Osteoblast (primary cell): ENCODE results near the gene DAB2IP. TPM values are rescaled to one million over a fixed set of nuclear protein-coding genes. Genes with fewer than 3 reads are reported as not detected.

Source experiments
- DNase-seq: peaks from one replicate; pipeline ENCODE4 v3.0.0; 2011; ENCODE audit warnings: low spot score, mixed read lengths; ENCODE audit not compliant: insufficient read length; ENCODE audit errors: missing footprints
- H2AFZ ChIP-seq: 2 replicates; pipeline ENCODE4 v1.6.0; 2011; ENCODE audit warnings: mild to moderate bottlenecking, low read length
- H3K27ac ChIP-seq: 2 replicates; pipeline ENCODE4 v1.5.1; 2011; ENCODE audit warnings: mild to moderate bottlenecking, low read depth, low read length, moderate library complexity
- H3K27me3 ChIP-seq: 2 replicates; pipeline ENCODE4 v1.6.0; 2012; ENCODE audit warnings: mild to moderate bottlenecking, control low read depth, inconsistent platforms, low read length, moderate library complexity; ENCODE audit not compliant: insufficient read depth
- H3K36me3 ChIP-seq: 2 replicates; pipeline ENCODE4 v1.5.1; 2011; ENCODE audit warnings: mild to moderate bottlenecking, low read length, control low read depth, moderate library complexity; ENCODE audit not compliant: insufficient read depth
- H3K4me1 ChIP-seq: 2 replicates; pipeline ENCODE4 v1.5.1; 2011; ENCODE audit warnings: mild to moderate bottlenecking, low read length, control low read depth, moderate library complexity; ENCODE audit not compliant: insufficient read depth
- H3K4me2 ChIP-seq: 2 replicates; pipeline ENCODE4 v1.6.0; 2011; ENCODE audit warnings: mild to moderate bottlenecking, low read length; ENCODE audit not compliant: insufficient read depth
- H3K4me3 ChIP-seq: fragments of 200-600 bp; sonication (generic); 3 replicates; pipeline ENCODE4 v1.5.1; 2012; ENCODE audit warnings: mild to moderate bottlenecking, low read length, inconsistent platforms; ENCODE audit not compliant: insufficient read depth
- H3K79me2 ChIP-seq: 2 replicates; pipeline ENCODE4 v1.6.0; 2012; ENCODE audit warnings: mild to moderate bottlenecking, low read length, control low read depth, inconsistent platforms; ENCODE audit not compliant: insufficient read depth
- H3K9me3 ChIP-seq: 2 replicates; pipeline ENCODE4 v1.5.1; 2011; ENCODE audit warnings: low read depth, low read length, control low read depth
- H4K20me1 ChIP-seq: 2 replicates; pipeline ENCODE4 v1.6.0; 2012; ENCODE audit warnings: mild to moderate bottlenecking, low read length, control low read depth; ENCODE audit not compliant: insufficient read depth
- total RNA-seq: library from RNA; depleted of rRNA; stranded (reverse); fragments of >200 nt; gene quantifications from 2 replicates; pipeline ENCODE4 v1.2.3, GENCODE V29; 2012
- TF ChIP-seq, protein P1 (sequence below): IDR thresholded peaks from 2 replicates; pipeline ENCODE4 v1.5.1; 2011; ENCODE audit warnings: mild to moderate bottlenecking, low read depth, low read length, moderate library complexity; ENCODE audit errors: extremely low read depth

The DAB2IP gene
- total RNA-seq, 1 donor, result 60.8 TPM

DNA sequence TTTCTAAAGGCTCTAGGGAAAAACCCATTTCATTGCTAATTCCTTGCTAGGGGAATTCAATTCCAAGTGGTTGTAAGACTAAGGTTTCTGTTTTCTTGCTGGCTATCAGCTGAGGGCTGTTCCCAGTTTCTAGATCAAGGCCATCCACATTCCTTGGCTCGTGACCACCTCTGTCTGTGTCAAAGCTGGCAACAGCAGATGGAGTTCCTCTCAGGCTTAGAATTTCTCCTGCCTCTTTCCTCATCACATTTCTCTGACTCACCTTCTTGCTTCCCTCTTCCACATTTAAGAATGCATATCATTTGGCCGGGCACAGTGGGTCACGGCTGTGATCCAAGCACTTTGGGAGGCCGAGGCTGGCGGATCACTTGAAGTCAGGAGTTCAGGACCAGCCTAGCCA, 19.0 kb downstream of the DAB2IP start:
- Histone ChIP-seq H3K79me2 (no peaks in the 10 kb centered on the region), H4K20me1 (no peaks in the 10 kb centered on the region), H3K27me3 (peaks cover 9% of the 10 kb centered on the region), H3K4me2 (no peak overlapping the region), H3K9me3 (no peaks in the 10 kb centered on the region), H3K4me1 (no peaks in the 10 kb centered on the region), H3K4me3 (no peak overlapping the region), H3K36me3 (no peaks in the 10 kb centered on the region), H2AFZ (no peak overlapping the region), H3K27ac (no peak overlapping the region)
- TF ChIP-seq, protein P1, sequence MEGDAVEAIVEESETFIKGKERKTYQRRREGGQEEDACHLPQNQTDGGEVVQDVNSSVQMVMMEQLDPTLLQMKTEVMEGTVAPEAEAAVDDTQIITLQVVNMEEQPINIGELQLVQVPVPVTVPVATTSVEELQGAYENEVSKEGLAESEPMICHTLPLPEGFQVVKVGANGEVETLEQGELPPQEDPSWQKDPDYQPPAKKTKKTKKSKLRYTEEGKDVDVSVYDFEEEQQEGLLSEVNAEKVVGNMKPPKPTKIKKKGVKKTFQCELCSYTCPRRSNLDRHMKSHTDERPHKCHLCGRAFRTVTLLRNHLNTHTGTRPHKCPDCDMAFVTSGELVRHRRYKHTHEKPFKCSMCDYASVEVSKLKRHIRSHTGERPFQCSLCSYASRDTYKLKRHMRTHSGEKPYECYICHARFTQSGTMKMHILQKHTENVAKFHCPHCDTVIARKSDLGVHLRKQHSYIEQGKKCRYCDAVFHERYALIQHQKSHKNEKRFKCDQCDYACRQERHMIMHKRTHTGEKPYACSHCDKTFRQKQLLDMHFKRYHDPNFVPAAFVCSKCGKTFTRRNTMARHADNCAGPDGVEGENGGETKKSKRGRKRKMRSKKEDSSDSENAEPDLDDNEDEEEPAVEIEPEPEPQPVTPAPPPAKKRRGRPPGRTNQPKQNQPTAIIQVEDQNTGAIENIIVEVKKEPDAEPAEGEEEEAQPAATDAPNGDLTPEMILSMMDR, result no peak
- DNase-seq, result peak; percentile 57

DNA sequence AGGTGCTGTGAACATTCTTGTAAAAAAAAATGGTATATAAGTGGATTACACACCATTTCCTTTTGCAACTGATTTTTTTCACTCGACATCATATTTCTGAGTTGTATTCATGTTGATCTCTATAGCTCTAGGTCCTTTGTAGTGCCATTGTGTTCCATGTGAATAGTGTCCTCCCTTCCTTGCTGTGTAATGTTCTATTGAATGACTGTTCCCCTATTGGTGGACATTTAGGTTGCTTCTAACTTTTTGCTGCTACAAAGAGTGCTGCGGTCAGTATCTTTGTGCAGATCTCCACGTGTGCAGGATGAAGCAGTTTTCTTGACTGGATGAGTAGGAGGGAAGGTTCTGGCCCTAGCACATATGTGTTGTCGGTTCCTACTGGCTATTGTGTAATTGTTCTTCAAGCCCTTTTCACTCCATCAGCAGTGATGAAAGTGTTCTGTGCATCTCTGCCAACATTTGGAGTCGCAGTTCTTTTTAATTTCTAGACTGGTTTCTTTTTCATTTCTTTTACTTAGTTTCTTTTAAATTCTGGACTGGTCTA, 20.2 kb downstream of the DAB2IP start:
- Histone ChIP-seq H3K4me3 (no peak overlapping the region), H3K4me2 (no peak overlapping the region), H3K9me3 (no peaks in the 10 kb centered on the region), H3K27ac (no peak overlapping the region), H3K27me3 (peaks cover 3% of the 10 kb centered on the region), H2AFZ (no peak overlapping the region), H3K4me1 (no peaks in the 10 kb centered on the region), H3K36me3 (no peaks in the 10 kb centered on the region), H4K20me1 (no peaks in the 10 kb centered on the region), H3K79me2 (no peaks in the 10 kb centered on the region)
- DNase-seq, result no peak
- TF ChIP-seq, protein P1, result no peak

DNA sequence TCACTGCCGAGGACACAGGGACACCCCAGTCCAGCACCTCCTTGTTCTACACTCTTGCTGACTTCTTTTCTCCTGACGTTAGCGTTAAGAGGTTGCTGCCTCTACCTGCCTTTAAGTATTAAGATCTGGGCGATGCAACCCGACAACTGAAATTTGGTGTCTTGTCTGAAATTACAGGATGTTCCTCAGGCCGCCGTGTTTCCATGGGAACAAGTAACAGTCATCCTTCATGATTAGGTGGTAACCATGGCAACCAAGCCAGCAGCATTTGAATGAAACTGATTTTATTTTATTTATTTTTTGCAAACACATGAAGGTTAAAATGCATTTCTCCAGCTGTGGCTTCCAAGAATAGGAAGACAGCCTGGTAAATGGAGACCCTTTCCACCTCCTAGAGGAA, 20.8 kb downstream of the DAB2IP start:
- no peaks in the 10 kb centered on the region for H4K20me1 ChIP-seq
- no peak overlapping the region for H3K4me3 ChIP-seq
- no peaks in the 10 kb centered on the region for H3K79me2 ChIP-seq
- peaks cover 3% of the 10 kb centered on the region for H3K27me3 ChIP-seq
- no peak for DNase-seq
- H3K36me3 ChIP-seq, result no peaks in the 10 kb centered on the region
- no peaks in the 10 kb centered on the region for H3K9me3 ChIP-seq
- no peak overlapping the region for H3K27ac ChIP-seq
- H3K4me1 ChIP-seq, result no peaks in the 10 kb centered on the region
- no peak overlapping the region for H2AFZ ChIP-seq
- TF ChIP-seq, protein P1, result no peak
- H3K4me2 ChIP-seq, result no peak overlapping the region

DNA sequence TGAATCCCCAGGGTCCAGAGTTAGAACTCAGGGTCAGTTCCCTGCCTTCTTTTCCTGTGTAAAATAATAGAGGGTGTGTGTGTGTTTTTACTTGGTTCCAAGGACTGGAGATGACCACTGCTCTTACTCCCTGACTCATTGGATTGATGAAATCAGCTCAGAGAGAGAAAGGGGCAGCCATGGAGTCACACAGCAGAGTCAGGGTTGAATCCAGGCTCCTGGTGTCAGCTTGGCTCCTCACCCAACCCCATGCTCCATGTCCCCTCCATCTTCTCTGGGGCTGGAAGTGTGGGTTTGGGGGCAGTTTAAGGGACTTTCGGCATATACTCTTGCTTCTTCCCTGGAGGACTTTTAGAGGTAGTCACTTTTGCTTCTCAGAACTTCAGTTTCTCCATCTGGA, 21.6 kb downstream of the DAB2IP start:
- TF ChIP-seq, protein P1, result no peak
- Histone ChIP-seq H3K4me3 (no peak overlapping the region), H3K9me3 (no peaks in the 10 kb centered on the region), H2AFZ (no peak overlapping the region), H3K4me2 (no peak overlapping the region), H3K27ac (no peak overlapping the region), H4K20me1 (no peaks in the 10 kb centered on the region), H3K27me3 (peaks cover 3% of the 10 kb centered on the region), H3K36me3 (no peaks in the 10 kb centered on the region), H3K79me2 (no peaks in the 10 kb centered on the region), H3K4me1 (no peaks in the 10 kb centered on the region)
- peak; percentile 55 for DNase-seq
